HUES48 (cell line): ENCODE results near the gene ITGA5.

ENCODE experiments used
- H3K27ac ChIP-seq: one replicate; pipeline ENCODE4 v1.7.0; 2013; ENCODE audit warnings: low read depth, low read length, inconsistent platforms
- H3K27me3 ChIP-seq: 2 replicates; pipeline ENCODE4 v1.6.1; 2013; ENCODE audit warnings: mild to moderate bottlenecking, low read length; ENCODE audit not compliant: control insufficient read depth, insufficient read depth
- H3K36me3 ChIP-seq: 2 replicates; pipeline ENCODE4 v1.6.1; 2013; ENCODE audit warnings: low read length; ENCODE audit not compliant: control insufficient read depth, insufficient read depth
- H3K4me1 ChIP-seq: 2 replicates; pipeline ENCODE4 v1.6.1; 2013; ENCODE audit warnings: mild to moderate bottlenecking, low read length; ENCODE audit not compliant: control insufficient read depth, insufficient read depth
- H3K4me3 ChIP-seq: 2 replicates; pipeline ENCODE4 v1.5.1; 2013; ENCODE audit warnings: mild to moderate bottlenecking, low read depth, low read length
- H3K9ac ChIP-seq: 2 replicates; pipeline ENCODE4 v1.6.1; 2013; ENCODE audit warnings: mild to moderate bottlenecking, low read depth, low read length, moderate library complexity
- H3K9me3 ChIP-seq: 2 replicates; pipeline ENCODE4 v1.6.1; 2013; ENCODE audit warnings: low read length; ENCODE audit not compliant: control insufficient read depth, insufficient read depth

The ITGA5 gene

DNA sequence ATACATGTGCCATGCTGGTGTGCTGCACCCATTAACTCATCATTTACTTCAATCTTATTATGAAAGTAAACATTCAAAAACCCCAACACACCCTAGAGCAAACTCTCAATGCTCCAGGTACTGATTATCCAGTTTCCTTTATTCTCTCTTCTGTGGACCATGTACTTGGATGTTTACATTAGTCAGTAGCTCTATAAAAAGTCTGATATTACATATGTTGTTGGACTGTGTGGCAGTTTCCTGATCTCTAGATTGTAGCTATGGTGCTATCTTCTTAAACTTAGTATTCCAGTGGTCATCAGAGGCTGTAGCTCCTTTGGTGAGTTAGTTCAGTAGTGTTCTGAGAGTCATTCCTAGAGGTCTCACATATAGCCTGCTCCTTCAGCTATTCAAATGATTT, 25.1 kb upstream of the ITGA5 start:
- Histone ChIP-seq H3K9me3 (no peaks in the 10 kb centered on the region), H3K27ac (no peak overlapping the region), H3K9ac (no peak overlapping the region), H3K36me3 (no peaks in the 10 kb centered on the region), H3K4me3 (no peak overlapping the region), H3K4me1 (peaks cover 8% of the 10 kb centered on the region; the same call in 1 of the 2 replicates), H3K27me3 (peaks cover 81% of the 10 kb centered on the region)

DNA sequence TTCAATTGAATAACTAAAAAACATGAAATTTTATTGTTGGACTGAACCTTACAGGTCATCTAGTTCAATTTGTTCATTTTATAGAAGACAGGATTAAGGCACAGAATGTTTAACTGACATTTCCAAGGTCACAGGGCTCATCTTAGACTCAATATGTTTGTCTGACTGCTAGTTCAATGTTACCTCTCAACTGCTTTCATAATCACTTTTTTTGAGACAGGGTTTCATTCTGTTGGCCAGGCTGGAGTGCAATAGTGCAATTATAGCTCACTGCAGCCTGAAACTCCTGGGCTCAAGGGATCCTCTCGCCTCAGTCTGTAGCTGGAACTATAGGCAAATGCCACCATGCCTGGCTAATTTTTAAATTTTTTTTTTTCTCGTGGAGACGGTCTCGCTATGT, 24.4 kb upstream of the ITGA5 start:
- Histone ChIP-seq H3K27ac (no peak overlapping the region), H3K36me3 (no peaks in the 10 kb centered on the region), H3K9ac (no peak overlapping the region), H3K9me3 (no peaks in the 10 kb centered on the region), H3K4me1 (peaks cover 8% of the 10 kb centered on the region; the same call in 1 of the 2 replicates), H3K27me3 (peaks cover 80% of the 10 kb centered on the region), H3K4me3 (no peak overlapping the region)

DNA sequence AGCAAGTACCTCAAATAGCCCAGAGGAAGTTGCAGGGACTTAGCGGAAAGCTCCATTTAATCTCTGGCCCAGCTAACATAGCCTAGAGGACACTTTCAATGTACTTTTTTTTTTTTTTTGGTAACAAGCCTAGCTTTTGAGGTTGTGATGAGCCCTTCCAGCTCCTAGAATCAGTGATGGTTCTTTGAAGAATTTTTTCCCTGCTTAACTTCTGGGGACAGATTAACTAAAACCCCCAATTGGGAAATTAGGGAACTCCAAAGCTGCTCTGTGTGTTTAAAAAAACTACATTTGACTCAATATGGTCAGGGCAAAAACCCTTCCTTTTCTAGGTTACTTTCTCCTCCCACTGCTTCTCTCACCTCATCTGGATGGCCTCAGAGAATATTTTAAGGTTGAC, 23.9 kb upstream of the ITGA5 start:
- Histone ChIP-seq H3K4me1 (peaks cover 8% of the 10 kb centered on the region; the same call in 1 of the 2 replicates), H3K9ac (no peak overlapping the region), H3K27ac (no peak overlapping the region), H3K9me3 (no peaks in the 10 kb centered on the region), H3K4me3 (no peak overlapping the region), H3K36me3 (no peaks in the 10 kb centered on the region), H3K27me3 (peaks cover 78% of the 10 kb centered on the region)

DNA sequence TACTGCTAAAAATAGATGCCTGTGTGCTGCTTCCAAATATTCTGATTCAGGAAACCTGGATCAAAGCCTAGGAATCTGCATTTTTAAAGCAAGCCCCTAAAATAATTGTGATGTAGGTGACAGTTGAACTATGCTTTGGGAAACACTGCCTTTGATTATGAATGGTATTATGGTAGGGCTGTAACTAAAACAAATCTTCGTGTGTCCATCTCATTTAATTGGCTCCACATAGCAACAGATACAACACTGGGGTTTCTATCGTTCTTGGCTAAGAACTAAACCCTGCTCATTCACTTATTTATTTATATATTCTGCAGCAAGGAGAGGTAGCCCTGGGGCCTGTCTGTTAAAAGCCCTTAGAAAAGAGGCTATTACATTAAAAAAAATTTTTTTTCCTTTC, 23.0 kb upstream of the ITGA5 start:
- H3K27me3 ChIP-seq = peaks cover 69% of the 10 kb centered on the region
- H3K36me3 ChIP-seq = no peaks in the 10 kb centered on the region
- no peak overlapping the region for H3K9ac ChIP-seq

DNA sequence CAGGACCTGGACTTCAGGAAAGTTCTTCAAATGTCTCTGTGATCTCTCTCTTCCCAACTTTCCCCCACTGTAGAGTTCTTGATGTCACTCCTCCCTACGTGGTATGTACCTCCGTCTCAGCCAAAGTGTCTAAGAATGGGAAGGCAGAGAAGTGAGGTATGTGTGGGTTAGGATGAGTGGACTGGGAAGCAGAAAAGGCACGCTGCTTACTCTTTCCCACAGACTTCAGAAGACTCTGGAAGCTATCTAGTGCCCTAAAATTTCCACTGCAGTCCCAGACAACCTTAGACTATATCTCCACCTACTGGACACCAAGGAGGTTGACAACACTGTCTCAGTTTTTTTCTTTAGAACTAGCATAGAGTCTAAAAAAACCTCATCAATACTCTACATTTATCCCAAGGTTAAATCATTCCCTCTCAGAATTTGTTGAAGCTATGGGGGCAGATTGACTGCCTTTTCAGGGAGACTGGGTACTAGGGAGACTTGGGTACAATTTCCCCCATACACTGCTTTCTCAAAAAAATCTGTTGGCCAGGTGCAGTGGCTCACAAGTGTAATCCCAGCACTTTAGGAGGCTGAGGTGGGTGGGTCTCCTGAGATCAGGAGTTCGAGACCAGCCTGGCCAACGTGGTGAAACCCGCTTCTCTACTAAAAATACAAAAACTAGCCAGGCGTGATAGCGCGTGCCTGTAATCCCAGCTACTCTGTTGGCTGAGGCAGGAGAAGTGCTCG, 20.6 kb upstream of the ITGA5 start:
- Histone ChIP-seq H3K4me3 (no peak overlapping the region), H3K36me3 (no peaks in the 10 kb centered on the region), H3K9ac (no peak overlapping the region), H3K9me3 (no peaks in the 10 kb centered on the region), H3K27me3 (peaks cover 60% of the 10 kb centered on the region), H3K4me1 (peaks cover 8% of the 10 kb centered on the region; the same call in 1 of the 2 replicates), H3K27ac (no peak overlapping the region)

More for the DNA sequence above, 23.0 kb upstream of the ITGA5 start:
- H3K27ac ChIP-seq = no peak overlapping the region
- no peaks in the 10 kb centered on the region for H3K9me3 ChIP-seq
- H3K4me3 ChIP-seq = no peak overlapping the region
- H3K4me1 ChIP-seq = peaks cover 8% of the 10 kb centered on the region; the same call in 1 of the 2 replicates

DNA sequence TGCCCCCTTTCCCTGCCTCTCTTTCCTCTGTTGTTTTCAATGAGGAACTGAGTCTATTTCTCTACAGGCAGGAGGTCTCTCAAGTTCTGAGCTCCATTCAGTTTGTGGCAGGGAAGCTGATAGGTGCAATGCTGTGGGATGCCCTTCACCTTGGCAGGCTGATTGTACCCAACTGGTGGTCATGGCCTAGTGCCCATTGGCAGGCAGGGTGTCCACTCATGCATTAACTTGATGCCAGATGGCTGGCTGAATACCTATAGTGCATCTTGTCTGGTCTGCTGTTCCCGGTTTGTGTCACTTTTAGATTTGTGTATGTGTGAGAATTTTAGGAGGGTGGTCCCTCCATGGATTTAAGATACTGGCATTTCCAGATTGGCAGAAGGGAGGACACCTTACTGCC, 20.0 kb upstream of the ITGA5 start:
- no peak overlapping the region for H3K4me3 ChIP-seq
- no peaks in the 10 kb centered on the region for H3K9me3 ChIP-seq
- no peak overlapping the region for H3K9ac ChIP-seq
- peaks cover 56% of the 10 kb centered on the region for H3K27me3 ChIP-seq
- H3K36me3 ChIP-seq = no peaks in the 10 kb centered on the region
- H3K4me1 ChIP-seq = peaks cover 8% of the 10 kb centered on the region; the same call in 1 of the 2 replicates
- no peak overlapping the region for H3K27ac ChIP-seq

DNA sequence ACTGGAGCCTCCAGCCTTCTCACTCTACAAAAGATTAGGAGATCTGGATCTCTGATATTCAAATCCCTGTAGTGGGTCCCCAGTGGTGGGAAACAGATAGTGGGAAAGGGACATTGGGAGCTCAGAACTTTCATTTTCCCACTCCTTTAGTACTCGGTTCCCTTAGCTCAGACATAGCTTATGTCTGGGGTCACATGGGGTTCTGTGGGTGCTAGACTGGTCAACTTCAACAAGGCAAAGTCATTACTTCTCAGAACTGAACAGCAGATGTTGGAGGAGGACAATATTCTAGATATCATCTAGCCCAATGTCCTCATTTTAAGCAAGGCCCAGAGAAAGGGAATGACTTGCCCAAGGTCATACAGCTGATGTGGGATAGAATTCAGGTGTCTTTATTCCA, 19.5 kb upstream of the ITGA5 start:
- Histone ChIP-seq H3K4me1 (peaks cover 8% of the 10 kb centered on the region; the same call in 1 of the 2 replicates), H3K36me3 (no peaks in the 10 kb centered on the region), H3K4me3 (no peak overlapping the region), H3K27ac (no peak overlapping the region), H3K9ac (no peak overlapping the region), H3K27me3 (peaks cover 53% of the 10 kb centered on the region), H3K9me3 (no peaks in the 10 kb centered on the region)

DNA sequence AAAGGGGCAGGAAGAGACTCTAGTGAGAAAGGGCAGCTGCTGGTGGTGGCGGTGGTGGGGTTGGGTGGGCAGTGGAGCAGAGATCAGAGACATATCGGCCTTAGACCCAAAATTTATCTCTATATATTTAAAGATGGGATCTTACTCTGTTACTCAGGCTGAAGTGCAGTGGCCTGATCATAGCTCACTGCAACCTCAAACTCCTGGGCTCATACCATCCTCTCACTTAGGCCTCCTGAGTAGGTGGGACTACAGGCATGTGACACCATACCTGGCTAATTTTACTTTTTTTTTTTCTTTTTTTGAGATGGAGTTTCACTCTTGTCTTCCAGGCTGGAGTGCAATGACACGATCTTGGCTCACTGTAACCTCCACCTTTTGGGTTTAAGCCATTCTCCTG, 18.6 kb upstream of the ITGA5 start:
- Histone ChIP-seq H3K9me3 (no peaks in the 10 kb centered on the region), H3K9ac (no peak overlapping the region), H3K4me3 (no peak overlapping the region), H3K27ac (no peak overlapping the region), H3K27me3 (peaks cover 53% of the 10 kb centered on the region), H3K4me1 (peaks cover 7% of the 10 kb centered on the region; the same call in 1 of the 2 replicates), H3K36me3 (no peaks in the 10 kb centered on the region)

DNA sequence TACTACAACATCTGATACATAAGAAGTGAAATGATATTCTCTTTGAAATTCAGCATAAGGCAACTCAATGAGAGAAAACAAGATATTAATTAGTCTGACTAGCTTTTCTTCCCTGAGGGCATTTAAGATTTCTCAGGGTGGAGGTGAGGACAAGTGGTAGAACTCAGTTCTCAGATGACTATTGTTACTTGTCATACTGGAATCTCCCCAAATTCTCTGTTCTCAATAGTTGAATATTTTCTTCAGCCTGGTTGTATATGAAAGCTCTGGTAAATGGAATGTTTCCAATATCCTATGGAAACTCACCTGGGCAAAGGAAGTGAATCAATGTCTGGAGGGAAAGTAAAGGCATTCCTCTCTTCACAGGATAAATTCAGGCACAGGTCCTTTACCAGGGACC, 18.2 kb upstream of the ITGA5 start:
- Histone ChIP-seq H3K9me3 (no peaks in the 10 kb centered on the region), H3K27ac (no peak overlapping the region), H3K27me3 (peaks cover 53% of the 10 kb centered on the region), H3K9ac (no peak overlapping the region), H3K4me1 (peaks cover 7% of the 10 kb centered on the region; the same call in 1 of the 2 replicates), H3K4me3 (no peak overlapping the region), H3K36me3 (no peaks in the 10 kb centered on the region)

DNA sequence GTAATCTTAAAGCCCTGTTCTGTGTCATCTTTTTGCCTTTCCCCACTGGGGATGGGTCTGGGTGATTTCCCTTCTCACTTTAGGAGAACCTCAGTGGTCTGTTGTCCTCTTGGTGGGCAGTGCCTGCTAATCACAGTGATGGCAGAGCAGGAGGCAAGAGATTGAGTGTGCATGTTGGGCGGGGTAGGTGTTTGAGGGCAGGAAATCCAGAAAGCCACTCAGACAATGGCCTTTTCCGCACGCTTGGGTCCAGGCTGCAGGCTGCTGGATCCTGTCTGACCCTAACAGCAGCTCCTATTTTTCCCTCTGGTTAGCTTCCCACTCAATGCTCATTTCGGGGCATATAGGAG, 13.7 kb upstream of the ITGA5 start:
- no peak overlapping the region for H3K4me3 ChIP-seq
- no peaks in the 10 kb centered on the region for H3K36me3 ChIP-seq
- no peaks in the 10 kb centered on the region for H3K9me3 ChIP-seq
- peak overlapping the region; percentile 70 for H3K27ac ChIP-seq
- H3K27me3 ChIP-seq = peaks cover 56% of the 10 kb centered on the region
- H3K4me1 ChIP-seq = peaks cover 23% of the 10 kb centered on the region
- H3K9ac ChIP-seq = no peak overlapping the region

DNA sequence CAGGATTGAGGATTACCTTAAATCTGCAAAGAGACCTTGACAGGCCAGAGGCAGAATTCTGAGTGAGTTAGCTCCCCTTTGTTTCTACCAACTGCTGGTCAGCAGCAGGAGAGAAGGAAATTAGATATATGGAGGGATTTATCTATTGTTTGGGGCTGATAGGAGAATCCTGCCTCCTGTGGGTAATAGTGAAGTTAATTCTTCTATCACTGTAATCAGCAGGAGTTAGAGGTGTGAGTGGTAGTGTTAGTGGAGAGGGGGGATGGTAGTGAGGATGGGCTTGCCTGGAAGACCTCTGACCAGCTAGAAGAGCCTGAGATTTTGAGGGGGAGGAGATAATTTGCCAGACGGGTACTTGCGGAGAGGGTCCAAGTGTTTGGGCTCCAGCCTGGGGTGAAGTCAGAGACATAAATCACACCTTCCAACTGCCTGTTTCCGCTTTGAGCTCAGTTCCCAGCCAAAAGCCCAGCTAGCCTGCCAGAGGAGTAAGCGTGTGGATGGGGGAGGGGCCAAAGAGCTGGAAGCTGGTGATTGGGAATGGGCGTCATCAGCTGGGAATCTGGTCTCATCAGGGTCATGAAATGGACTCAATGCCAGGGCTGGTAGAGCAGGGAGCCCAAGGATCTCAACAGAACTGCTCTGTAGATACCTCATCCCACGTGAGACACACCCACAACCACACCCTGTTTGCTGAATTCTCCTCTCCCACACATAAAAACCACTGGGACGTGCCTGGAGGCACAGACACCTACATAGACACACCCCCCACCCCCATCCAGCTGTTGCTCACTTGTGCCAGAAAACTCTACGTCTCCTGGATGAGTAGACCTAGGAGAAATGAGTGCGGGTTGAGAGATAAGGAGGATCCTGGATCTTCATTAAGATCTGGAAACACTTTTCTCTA, 13.1 kb upstream of the ITGA5 start:
- Histone ChIP-seq H3K9me3 (no peaks in the 10 kb centered on the region), H3K36me3 (no peaks in the 10 kb centered on the region), H3K27me3 (peaks cover 56% of the 10 kb centered on the region), H3K9ac (no peak overlapping the region), H3K4me3 (peak overlapping the region; percentile 21; the same call in 1 of the 2 replicates), H3K27ac (peak overlapping the region; percentile 70), H3K4me1 (peaks cover 24% of the 10 kb centered on the region)
